ENCODE results near the gene CLECL1.

CLECL1 gene

DNA sequence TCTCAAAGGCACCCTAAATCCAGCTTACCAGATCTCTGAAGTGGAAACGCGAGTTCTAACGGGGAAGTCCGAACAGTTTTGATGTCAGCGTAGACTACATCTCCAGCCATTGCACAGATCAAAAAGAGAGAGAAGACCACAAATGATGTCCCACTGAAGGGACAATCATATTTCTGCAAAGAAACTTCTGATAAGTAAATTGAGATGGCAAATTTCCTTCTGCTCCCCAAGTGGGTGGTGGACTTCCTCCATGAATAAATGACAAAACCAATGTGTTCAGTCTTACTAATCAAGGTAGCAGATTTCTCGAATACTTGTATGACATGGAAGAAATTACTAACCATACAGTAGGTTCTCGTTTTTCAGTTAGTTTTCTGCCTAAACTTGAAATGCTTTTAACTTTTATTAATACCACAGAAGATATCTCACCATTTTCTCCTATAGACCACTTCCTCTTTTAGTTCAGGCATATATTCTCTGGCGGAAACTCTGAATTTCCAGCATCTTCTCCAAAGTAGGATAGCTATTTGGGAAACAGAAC lies at the start of gene CLECL1:
Gene CLECL1 (minus strand): TSS at position 177 of the 541 bp plus-strand sequence.
- no peak for DNase-seq

DNA sequence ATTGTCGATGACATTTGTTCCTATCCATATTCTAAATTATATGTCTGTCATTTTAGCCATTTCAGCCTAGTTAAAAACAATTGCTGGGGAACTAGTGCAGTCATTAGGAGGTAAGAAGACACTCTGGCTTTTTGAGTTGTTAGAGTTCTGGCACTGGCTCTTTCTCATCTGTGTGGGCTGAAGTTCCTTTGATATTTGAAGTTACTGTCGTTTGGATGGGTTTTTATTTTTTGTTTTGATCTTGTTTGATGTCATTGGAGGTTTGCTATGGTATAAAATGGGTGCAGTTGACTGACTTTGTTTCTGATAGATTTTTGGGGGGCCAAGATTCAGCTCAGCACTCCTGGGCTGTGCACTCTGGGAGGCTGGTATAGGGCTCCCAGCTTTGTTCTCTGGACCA lies 48.5 kb upstream of the CLECL1 start:
- DNase-seq: no peak

DNA sequence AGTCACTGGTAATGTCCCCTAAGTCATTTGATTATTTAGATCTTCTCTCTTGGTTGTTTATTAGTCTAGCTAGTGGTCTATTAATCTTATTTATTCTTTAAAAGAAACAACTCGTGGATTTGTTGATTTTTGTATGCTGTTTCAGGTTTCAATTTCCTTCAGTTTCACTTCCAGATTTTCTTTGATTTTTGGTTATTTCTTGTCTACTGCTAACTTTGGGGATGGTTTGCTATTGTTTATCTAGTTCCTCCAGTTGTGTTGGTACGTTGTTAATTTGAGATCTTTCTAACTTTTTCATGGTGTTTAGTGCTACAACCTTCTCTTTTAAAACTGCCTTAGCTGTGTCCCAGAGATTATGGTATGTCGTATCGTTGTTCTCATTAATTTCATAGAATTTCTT lies 46.3 kb upstream of the CLECL1 start:
- DNase-seq: no peak

DNA sequence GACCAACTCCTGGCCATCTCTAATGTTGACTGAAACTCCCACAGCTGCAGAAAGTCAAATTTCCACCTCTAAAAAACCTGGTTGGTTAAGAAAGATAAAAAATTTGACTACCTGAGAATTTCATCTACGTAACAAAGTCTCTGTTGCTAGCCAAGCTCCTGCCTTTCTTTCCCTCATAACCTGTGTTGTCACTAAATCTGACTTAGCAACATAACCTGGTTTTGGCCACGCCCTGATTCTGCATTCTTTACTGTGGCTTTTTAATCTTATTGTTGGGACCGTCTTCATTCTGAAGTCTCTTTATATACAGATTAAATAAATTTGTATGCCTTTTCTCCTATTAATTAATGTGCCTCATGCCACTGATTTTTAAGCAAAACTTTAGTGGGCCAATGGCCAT lies 43.9 kb upstream of the CLECL1 start:
- no peak for DNase-seq

DNA sequence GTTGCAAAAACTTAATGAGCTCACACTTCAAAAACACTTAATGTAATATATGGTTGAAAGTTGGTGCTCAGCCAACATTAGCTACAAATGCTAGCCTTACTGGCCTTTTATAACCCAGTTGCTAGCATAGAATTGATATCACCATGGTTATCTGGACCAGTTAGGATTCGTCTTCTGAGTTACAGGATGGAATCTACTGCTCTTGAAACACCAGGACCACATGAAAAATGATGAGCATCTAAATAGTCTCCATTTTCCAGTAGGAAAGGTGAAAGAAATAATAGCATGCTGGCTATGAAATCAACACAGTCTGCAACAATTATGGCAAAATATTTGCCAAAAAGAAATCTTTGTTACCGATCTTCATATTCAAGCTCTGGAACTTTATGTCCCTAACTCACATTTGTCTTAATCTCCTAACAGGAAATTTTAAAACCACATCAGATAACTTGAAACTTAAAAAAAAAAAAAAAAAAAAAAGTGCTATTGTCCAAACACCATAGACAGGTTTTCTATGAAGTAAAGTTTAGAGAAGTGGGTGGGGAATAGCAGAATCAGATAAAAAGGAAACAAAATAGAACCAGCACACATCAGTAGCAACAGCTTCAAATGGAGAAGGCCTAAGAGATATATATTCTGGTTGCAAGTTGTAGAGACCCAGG lies 40.5 kb upstream of the CLECL1 start:
- DNase-seq: no peak

DNA sequence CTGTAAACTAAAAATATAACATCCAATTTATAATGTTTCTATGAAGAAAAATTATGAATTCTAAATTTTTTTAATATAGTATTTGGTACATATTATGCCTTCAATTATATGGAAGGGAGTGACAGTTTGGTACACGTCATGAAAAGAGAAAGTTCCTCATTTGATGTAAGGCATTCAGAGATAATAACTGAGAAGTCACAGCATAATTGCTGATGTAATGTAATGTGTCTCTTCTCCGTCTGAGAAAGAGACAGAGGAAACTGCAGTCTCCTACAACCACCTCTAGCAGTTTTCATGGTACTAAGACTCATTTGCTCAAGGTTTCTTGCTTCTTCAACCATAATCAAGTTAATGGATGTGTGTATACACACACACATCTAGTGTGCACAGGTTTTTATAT lies 30.1 kb upstream of the CLECL1 start:
- DNase-seq: no peak

- DNase-seq: no peak
Measured at GRCh38 chr12:9762369-9762768, 29.5 kb upstream of the CLECL1 start.

- no peak for DNase-seq
Measured at GRCh38 chr12:9761419-9761781, 28.5 kb upstream of the CLECL1 start.

DNA sequence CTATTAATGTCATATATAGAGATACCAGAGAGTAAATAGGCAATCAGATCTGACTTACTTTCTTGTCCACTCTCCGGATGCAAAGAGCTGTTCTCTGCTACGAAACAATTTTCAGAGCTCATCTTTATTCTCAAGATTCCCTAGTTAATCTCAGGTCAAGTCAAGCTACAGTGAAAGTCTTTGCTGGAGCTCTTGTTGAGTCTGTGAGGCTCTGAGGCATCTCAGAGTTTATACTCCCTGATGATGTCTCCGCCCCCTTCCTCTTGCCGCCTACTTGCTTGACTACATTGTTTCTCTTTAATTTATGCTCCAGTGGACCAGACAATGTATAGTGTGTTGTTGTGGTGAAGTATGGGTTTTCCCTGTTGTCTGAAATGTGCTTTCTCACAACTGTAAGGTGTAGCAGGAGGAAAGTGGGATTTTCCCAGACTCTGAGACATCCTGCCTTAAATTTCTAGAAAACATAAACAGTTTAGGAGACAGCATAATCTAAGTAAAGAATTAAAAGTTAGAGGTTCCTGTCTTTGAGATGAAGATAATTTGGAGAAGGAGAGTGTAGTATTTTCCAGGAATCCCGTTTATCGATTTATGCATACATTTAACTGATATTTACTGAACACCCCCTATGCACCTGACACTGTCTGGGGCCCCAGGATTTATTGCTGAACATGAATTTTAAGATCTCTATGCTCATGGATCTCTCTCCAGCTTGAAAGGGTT lies 28.0 kb upstream of the CLECL1 start, which contains the start of gene CD69:
Gene CD69 (minus strand): TSS at position 203 of the 720 bp plus-strand sequence. CDS start 81 bp downstream, at position 122.
- peak; percentile 73 for DNase-seq

DNA sequence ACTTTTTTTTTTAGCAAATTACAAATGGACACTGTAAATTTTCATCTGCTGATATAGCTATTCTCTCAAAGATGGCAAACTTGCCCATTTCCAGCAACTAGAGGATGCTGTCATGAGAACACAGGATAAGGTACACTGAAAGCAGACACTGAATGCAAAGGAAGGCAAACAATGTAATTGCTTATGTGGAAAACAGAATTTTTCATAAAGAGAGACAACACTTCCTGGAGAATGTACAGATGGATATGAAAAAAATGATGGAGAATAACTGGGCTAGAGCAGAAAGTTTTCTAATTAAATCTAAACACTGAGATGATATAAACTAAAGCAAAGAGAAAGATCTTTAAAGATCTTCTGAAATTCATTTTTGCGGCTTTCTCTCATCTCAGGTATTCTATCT lies 27.2 kb upstream of the CLECL1 start:
- no peak for DNase-seq

DNA sequence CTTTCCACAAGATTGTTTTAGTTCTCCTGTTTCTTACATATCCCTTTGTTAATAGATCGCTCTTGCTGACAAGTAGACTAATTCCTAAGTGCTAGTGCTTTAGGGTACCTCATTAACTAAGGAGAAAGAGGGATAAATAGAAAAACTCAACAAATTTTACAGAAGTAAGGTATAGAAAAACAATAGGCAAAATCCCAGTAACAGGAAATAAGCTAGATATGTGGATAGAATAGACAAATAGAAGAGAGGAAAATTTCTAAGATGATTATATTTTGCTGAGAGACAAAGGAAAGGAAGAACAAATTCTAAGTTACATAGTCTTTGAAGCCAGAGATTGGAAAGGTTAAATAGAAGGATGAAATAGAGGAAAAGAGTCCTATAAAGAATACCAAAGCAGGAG lies 26.8 kb upstream of the CLECL1 start:
- no peak for DNase-seq

- DNase-seq: no peak
Measured at GRCh38 chr12:9758119-9758518, 25.2 kb upstream of the CLECL1 start.

- no peak for DNase-seq
Measured at GRCh38 chr12:9757433-9758025, 24.6 kb upstream of the CLECL1 start.

- DNase-seq: peak; percentile 24
Measured at GRCh38 chr12:9756706-9757105, 23.8 kb upstream of the CLECL1 start.

DNA sequence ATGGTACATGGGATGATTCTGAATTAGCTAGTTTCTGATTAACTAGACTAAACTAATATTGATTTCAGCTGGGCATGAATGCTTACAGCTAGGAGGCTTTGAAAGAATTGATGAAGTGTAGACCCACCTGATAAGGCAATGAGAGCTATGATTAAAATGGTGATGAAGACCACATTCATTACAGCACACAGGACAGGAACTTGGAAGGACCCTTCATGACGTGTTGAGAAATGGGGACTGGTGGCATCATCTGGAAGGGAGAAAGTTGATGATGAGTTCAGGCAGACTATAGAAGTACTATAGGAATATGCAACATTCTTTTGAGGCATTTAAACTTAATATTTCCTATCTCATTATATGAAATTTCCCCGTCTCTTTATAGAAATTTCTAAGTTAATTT lies 23.3 kb upstream of the CLECL1 start:
- DNase-seq: no peak

GRCh38 chr12:9755567-9755966 lies 22.7 kb upstream of the CLECL1 start:
- DNase-seq: no peak

- no peak for DNase-seq
Measured at GRCh38 chr12:9755035-9755434, 22.1 kb upstream of the CLECL1 start.

DNA sequence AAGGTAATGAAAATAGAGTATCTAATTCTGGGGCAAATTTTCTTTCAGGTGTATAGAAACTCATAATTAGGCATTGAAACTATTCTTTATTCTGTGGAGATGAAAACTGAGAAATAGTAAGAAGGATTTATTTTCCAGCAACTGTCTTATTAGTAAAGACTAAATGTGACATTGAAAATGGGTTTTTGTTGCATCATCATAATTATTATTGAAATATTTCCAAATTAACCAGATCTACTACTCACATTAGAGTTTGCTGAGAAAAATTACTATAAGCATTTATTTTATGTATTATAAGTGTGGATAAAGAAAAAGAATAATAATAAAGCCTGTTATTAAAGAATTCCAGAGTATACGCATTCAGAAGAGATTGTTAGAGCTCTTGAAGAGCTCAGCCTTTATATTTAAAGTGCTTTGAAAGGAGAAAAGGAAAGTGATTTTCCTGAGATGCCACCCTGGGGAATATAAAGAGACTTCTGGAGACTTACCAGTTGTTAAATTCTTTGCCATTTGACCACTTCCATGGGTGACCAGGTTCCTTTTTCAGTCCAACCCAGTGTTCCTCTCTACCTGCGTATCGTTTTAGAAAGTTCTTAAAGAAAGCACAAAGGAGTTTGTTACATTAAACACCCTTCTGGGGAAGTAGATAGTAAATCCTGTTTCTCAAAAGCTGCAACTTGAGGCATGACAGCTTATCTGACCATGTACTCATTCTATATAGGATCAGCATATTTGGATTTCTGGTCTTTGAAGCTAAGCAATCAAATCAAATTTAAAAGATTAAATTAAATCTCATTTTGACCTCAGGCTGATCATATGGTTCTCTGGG lies 21.4 kb upstream of the CLECL1 start:
- no peak for DNase-seq

GRCh38 chr12:9753498-9753897 lies 20.6 kb upstream of the CLECL1 start:
- DNase-seq: no peak

DNA sequence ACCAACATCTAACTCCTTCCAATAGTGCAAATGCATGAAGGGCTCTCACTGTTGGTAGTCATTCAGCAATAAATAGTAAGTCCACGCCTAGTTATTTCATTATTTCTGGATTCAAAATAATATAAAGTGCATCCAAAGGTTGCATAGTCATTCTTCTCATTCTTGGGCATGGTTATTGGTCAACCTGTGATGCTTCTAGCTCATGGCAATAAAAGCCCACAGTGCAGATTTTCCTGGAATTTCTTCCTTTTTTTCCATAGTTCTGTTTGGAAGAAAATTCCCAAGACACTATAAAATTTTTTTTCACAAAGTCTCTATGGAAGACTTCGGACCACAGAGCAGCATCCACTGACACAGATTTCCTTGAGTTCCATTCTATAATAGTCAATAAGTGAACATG lies 20.2 kb upstream of the CLECL1 start:
- no peak for DNase-seq

DNA sequence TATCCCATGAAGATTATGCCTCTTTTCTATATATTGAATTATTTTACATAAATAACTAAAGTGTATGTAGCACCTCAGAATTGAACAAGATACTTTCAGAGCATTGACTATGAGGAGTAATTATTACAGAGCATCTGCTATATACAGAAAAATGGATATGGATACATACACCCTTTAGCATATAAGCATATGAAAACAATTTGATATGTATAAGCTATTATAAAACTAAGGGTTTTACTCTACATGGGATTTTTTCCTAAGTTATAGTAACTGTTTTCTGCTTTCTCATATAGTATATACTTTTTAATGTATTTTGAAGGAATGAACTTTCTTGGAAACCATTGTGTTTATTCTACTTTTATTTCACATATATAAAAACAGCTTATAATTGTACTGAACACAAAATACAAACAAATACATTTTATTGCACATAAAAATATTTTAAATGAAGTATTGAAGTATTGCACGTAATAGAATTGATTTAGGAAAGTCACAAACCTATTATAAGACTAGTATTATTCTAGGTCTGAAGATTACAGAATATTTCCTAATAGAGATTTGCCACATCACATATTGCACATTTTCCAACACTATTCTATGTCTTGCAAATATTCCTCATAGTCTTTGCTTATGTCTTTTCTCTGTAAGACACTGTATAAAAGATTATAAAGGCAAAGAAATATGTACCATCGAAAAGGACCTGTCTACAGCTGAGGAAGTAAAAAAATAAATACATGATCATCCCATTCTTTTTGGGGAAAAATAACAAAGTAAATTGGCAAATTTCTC lies 19.4 kb upstream of the CLECL1 start:
- no peak for DNase-seq
